B cell (primary cell): ENCODE measurements around the gene CECR2.

Experiments used
- EZH2 ChIP-seq: IDR thresholded peaks from 2 replicates; pipeline ENCODE4 v1.6.1; 2012; ENCODE audit warnings: borderline replicate concordance, low read depth, mild to moderate bottlenecking, moderate library complexity, low read length; ENCODE audit not compliant: insufficient read depth, poor library complexity, severe bottlenecking
- TF ChIP-seq, protein P1 (sequence below): fragments of 200-600 bp; IDR thresholded peaks from one replicate; pipeline ENCODE4 v1.8.0; 2022; ENCODE audit warnings: antibody characterized with exemption, mild to moderate bottlenecking

DNA sequence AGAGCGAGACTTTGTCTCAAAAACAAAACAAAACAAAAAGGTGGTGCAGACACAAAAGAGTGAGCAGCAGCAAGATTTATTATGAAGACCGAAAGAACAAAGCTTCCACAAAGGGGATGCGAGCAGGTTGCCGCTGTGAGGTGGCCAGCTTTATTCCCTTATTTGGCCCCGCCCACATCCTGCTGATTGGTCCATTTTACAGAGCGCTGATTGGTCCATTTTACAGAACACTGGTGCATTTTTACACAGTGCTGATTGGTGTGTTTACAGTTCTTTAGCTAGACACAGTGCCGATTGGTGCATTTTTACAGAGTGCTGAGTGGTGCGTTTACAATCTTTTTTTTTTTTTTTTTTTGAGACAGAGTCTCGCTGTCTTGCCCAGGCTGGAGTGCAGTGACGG lies 77.4 kb downstream of the CECR2 start:
- TF ChIP-seq, protein P1, sequence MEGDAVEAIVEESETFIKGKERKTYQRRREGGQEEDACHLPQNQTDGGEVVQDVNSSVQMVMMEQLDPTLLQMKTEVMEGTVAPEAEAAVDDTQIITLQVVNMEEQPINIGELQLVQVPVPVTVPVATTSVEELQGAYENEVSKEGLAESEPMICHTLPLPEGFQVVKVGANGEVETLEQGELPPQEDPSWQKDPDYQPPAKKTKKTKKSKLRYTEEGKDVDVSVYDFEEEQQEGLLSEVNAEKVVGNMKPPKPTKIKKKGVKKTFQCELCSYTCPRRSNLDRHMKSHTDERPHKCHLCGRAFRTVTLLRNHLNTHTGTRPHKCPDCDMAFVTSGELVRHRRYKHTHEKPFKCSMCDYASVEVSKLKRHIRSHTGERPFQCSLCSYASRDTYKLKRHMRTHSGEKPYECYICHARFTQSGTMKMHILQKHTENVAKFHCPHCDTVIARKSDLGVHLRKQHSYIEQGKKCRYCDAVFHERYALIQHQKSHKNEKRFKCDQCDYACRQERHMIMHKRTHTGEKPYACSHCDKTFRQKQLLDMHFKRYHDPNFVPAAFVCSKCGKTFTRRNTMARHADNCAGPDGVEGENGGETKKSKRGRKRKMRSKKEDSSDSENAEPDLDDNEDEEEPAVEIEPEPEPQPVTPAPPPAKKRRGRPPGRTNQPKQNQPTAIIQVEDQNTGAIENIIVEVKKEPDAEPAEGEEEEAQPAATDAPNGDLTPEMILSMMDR: no peak
- TF ChIP-seq EZH2: no peak
